AG04449 (cell line): ENCODE data around the gene GSTCD.

Source experiments
- CTCF ChIA-PET: fragments of 350-600 bp; formaldehyde crosslinking; extraction: SDS; loops from one replicate; lab custom pipeline; 2021; ENCODE audit warnings: antibody characterized with exemption; lab: Yijun Ruan, JAX
- POLR2A ChIA-PET: fragments of 400-600, 350-600 bp; formaldehyde crosslinking; extraction: SDS; loops from one replicate; lab custom pipeline; 2020; ENCODE audit warnings: antibody characterized with exemption, inconsistent platforms; lab: Yijun Ruan, JAX
- DNase-seq: peaks from one replicate; pipeline ENCODE4 v3.0.0-alpha.2; 2010; ENCODE audit warnings: low read depth, low spot score
- H3K4me3 ChIP-seq: 2 replicates; pipeline ENCODE4 v1.5.1; 2011; ENCODE audit warnings: low read depth, mild to moderate bottlenecking, control low read depth, low read length
- CTCF ChIP-seq: IDR thresholded peaks from one replicate; pipeline ENCODE4 v1.5.1; 2011; ENCODE audit warnings: mild to moderate bottlenecking, moderate library complexity, low read length, control low read depth, inconsistent platforms; ENCODE audit not compliant: insufficient read depth; ENCODE audit errors: missing control alignments

The GSTCD gene

GRCh38 chr4:105835177-105835576 lies 126.6 kb downstream of the GSTCD start:
- POLR2A ChIA-PET, result no interaction called here
- no peak overlapping the region for H3K4me3 ChIP-seq
- TF ChIP-seq CTCF, result no peak
- no peak for DNase-seq
- CTCF ChIA-PET, result interaction anchor here (1.0 to 1.9 kb wide), 2 partner anchors 14 to 15 kb away, joined by 3 to 4 read pairs; no protein-coding TSS in a partner anchor

GRCh38 chr4:105836537-105836936 lies 128.0 kb downstream of the GSTCD start:
- no peak for TF ChIP-seq CTCF
- CTCF ChIA-PET, result no interaction called here

GRCh38 chr4:105837037-105837436 lies 128.5 kb downstream of the GSTCD start:
- CTCF ChIA-PET, result no interaction called here

More at GRCh38 chr4:105836537-105836936, 128.0 kb downstream of the GSTCD start:
- no peak for DNase-seq
- POLR2A ChIA-PET, result no interaction called here
- no peak overlapping the region for H3K4me3 ChIP-seq

GRCh38 chr4:105838082-105838481 lies 129.5 kb downstream of the GSTCD start:
- no peak overlapping the region for H3K4me3 ChIP-seq
- CTCF ChIA-PET, result no interaction called here
- no peak for TF ChIP-seq CTCF
- POLR2A ChIA-PET, result no interaction called here
- DNase-seq, result no peak

More at GRCh38 chr4:105837037-105837436, 128.5 kb downstream of the GSTCD start:
- H3K4me3 ChIP-seq, result no peak overlapping the region
- TF ChIP-seq CTCF, result no peak
- POLR2A ChIA-PET, result no interaction called here
- DNase-seq, result no peak

- H3K4me3 ChIP-seq, result no peak overlapping the region
- ChIA-PET POLR2A (no interaction called here), CTCF (no interaction called here)
- no peak for DNase-seq
- no peak for TF ChIP-seq CTCF
Measured at GRCh38 chr4:105840426-105841174, 132.0 kb downstream of the GSTCD start.

GRCh38 chr4:105843941-105844340 lies 135.4 kb downstream of the GSTCD start:
- CTCF ChIA-PET, result interaction anchor here (0.8 kb wide), 1 partner anchor 24 kb away, joined by 3 read pairs; no protein-coding TSS in a partner anchor

More at GRCh38 chr4:105843941-105844340, 135.4 kb downstream of the GSTCD start:
- H3K4me3 ChIP-seq, result no peak overlapping the region
- peak; percentile 45 for DNase-seq
- POLR2A ChIA-PET, result no interaction called here
- TF ChIP-seq CTCF, result no peak
